Measurements from ENCODE around the gene ATP11A.

The ATP11A gene

DNA sequence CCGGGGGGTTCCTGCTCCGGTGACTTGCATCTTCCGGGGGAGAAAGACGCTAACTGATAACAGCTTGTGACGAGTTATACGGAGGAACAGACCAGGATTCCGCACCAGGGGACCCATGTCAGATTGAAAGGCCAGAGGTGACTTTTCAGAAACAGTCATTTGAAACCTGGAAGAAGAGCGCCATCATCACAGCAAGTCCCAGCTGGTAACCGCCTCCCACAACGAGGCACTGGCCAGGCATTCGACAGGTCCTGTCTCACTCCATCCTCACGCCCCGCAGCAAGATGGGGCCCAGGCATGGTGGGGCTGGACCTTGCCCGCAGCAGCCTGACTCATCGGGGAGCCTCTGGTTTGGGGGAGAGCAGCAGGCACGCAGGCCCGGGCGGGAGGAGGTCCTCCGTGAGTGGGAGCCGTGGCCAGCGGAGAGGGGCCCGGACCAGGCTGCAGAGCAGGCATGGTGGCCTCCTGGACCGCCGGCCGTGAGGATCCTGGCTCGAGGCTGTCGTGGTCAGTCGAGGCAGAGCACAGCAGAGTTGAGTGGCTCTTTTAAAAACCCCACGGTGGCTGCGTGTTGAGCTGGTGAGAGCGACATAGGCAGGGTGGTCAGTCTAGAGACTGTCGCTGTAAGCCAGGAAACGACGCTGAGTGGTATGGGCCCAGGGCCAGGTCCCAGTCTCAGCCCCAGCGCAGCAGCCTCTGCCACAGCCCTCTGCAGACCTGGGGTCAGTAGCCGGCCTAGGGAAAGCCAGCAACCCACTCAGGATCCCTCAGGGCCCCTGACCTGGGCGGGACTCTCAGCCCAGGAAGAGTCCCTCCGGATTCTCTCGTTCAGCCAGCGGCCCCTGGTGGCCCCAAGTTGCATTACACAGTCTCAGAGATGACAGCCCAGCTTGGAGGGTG lies 184.3 kb downstream of the ATP11A start:
- H3K4me1 Mint-ChIP-seq = peaks cover 22% of the 10 kb centered on the region
- no peak overlapping the region for H3K4me3 Mint-ChIP-seq
- peaks cover 9% of the 10 kb centered on the region for H3K27me3 Mint-ChIP-seq
- CTCF ChIA-PET = interaction anchor here (0.8 to 2.6 kb wide), 10 partner anchors 10 to 285 kb away, joined by 3 to 23 read pairs (median 3); partner anchors contain the start of genes ATP11A and TUBGCP3
- peaks cover 55% of the 10 kb centered on the region for H3K36me3 Mint-ChIP-seq
- peak; percentile 38 for DNase-seq
- H3K27ac Mint-ChIP-seq = peak overlapping the region; percentile 88
- H3K9me3 Mint-ChIP-seq = peaks cover 26% of the 10 kb centered on the region

DNA sequence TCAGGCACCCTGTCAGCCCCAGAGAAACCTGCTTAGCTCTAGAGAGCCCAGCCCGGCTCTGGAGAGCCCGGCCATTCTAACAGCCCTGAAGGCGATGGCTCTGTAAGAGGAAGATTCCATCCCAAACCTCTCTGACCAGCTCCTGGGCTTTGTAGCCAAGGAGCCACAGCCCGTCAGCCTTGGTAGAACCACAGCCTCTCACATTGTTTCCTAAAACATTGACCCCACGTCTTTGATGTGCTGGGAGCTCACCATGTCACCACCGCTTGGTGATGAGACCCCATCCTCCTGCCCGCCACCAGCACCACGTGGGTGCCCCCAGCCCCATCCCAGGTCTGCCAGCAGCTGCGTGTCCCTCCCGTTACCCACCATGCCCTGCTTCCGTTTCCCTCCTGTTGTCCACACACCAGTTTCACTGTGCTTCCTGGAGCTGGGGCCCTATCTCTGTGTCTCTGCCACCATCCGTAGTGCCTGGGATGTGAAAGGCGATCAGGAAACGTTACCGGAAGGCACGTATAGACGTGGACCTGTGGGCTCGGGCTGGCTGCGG lies 185.0 kb downstream of the ATP11A start:
- peaks cover 9% of the 10 kb centered on the region for H3K27me3 Mint-ChIP-seq
- H3K27ac Mint-ChIP-seq = peak overlapping the region; percentile 46
- no peak overlapping the region for H3K4me3 Mint-ChIP-seq
- H3K36me3 Mint-ChIP-seq = peaks cover 49% of the 10 kb centered on the region
- peaks cover 24% of the 10 kb centered on the region for H3K9me3 Mint-ChIP-seq
- peak; percentile 8 for DNase-seq
- CTCF ChIA-PET = interaction anchor here (0.8 to 2.6 kb wide), 10 partner anchors 9 to 286 kb away, joined by 3 to 23 read pairs (median 3); partner anchors contain the start of genes ATP11A and TUBGCP3
- H3K4me1 Mint-ChIP-seq = peaks cover 22% of the 10 kb centered on the region

DNA sequence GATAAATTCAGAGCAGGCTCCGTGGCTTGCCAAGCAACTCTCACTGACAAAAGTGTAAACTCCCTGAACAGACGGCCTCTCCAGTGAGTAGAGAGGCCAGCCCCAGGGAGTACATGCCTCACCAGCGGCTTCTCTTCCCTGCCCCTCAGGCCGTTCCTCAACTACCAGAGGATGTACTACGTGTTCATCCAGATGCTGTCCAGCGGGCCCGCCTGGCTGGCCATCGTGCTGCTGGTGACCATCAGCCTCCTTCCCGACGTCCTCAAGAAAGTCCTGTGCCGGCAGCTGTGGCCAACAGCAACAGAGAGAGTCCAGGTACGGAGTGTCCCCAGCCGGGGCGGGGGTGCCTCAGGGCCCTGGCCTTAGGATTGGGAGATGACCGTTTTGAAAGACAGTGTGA lies 185.8 kb downstream of the ATP11A start:
- Mint-ChIP-seq H3K27ac (peak overlapping the region; percentile 46), H3K36me3 (peaks cover 50% of the 10 kb centered on the region), H3K9me3 (peaks cover 23% of the 10 kb centered on the region), H3K4me3 (no peak overlapping the region), H3K4me1 (peaks cover 22% of the 10 kb centered on the region), H3K27me3 (peaks cover 9% of the 10 kb centered on the region)
- CTCF ChIA-PET = interaction anchor here (1.2 to 2.6 kb wide), 3 partner anchors 236 to 257 kb away, joined by 3 to 23 read pairs (median 4); no protein-coding TSS in a partner anchor
- peak; percentile 13 for DNase-seq

DNA sequence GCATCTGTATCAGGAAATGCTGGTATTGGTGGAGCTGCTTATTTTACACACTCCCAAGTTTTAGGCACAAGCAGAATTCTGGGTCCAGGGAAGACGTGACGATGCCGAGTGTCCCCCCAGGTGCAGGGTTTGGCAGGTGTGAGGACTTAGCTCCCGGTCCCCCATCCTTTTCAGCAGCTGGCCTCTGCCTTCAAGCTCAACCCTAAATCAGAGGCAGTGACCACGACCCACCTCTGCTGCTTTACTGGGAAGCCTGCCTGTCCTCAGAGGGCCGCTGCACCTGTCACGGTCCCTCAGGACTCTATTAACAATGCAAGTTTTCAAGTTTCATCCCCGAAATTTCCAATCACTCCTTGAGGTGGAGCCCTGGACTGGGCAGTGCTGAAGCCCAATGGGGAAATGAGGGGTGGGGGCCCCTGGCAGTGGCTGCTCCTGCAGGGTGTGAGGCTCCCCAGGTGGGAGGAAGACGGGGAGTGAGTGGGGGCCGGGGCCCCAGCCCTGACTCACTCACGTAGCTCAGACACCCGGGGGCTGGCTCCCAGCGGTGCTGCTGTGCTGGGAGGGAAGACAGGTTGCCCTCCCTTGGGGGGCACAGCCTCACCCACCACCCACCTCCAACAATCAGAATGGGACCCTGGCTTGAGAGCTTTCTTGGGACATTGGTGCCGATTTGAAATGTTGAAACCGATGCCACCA lies 186.6 kb downstream of the ATP11A start:
- peaks cover 46% of the 10 kb centered on the region for H3K36me3 Mint-ChIP-seq
- CTCF ChIA-PET = interaction anchor here (1.0 to 1.2 kb wide), 2 partner anchors 236 to 243 kb away, joined by 3 read pairs; no protein-coding TSS in a partner anchor
- peaks cover 19% of the 10 kb centered on the region for H3K4me1 Mint-ChIP-seq
- H3K4me3 Mint-ChIP-seq = no peak overlapping the region
- no peak overlapping the region for H3K27ac Mint-ChIP-seq
- H3K27me3 Mint-ChIP-seq = peaks cover 9% of the 10 kb centered on the region
- DNase-seq = peak; percentile 14
- H3K9me3 Mint-ChIP-seq = peaks cover 18% of the 10 kb centered on the region

DNA sequence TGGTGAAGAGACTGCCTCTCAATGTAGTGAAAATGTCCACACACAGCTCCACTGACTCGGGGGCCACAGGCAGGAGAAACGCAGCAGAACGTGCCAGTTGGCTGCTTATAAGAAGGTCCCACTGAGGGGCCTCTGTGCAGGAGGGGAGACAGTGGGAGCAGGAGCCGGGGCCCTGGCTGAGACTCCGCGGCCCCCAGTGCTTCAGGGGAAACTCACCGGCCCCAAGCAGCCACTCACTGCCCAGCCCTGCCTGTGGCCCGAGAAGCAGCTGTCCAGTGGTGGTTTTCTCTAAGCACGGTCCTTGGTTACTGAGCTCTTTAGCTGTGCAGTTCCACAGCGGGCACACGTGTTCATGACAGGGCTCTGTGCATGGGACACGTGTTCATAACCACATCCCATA lies 187.2 kb downstream of the ATP11A start:
- H3K4me3 Mint-ChIP-seq = no peak overlapping the region
- peaks cover 18% of the 10 kb centered on the region for H3K9me3 Mint-ChIP-seq
- peaks cover 42% of the 10 kb centered on the region for H3K36me3 Mint-ChIP-seq
- no peak overlapping the region for H3K27ac Mint-ChIP-seq
- peaks cover 17% of the 10 kb centered on the region for H3K4me1 Mint-ChIP-seq
- CTCF ChIA-PET = interaction anchor here (1.0 to 1.2 kb wide), 2 partner anchors 236 to 244 kb away, joined by 3 read pairs; no protein-coding TSS in a partner anchor
- peaks cover 9% of the 10 kb centered on the region for H3K27me3 Mint-ChIP-seq
- DNase-seq = peak; percentile 15

DNA sequence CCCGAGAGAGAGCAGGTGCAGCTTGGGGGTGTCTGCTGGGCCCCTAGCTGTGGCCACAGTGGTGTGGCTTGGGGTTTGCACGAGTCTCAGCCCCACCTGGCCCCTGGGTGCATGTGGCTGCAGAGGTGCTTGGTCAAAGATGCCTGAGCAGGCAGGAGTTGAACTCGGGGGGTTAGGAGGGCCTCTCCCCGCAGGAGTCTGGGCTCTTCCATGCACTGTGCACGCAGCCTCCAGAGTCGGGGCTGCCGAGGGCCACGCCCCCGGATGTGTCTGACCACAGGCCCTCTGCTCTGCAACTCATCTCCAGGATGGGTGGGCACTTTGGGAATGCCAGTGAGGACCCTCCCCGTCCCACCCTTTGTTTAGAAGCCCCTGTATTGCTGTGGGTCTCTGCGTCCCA lies 187.7 kb downstream of the ATP11A start:
- peak; percentile 14 for DNase-seq
- Mint-ChIP-seq H3K36me3 (peaks cover 42% of the 10 kb centered on the region), H3K4me3 (no peak overlapping the region), H3K27ac (no peak overlapping the region), H3K9me3 (peaks cover 18% of the 10 kb centered on the region), H3K27me3 (peaks cover 9% of the 10 kb centered on the region), H3K4me1 (peaks cover 17% of the 10 kb centered on the region)
- CTCF ChIA-PET = interaction anchor here (1.0 kb wide), 1 partner anchor 237 kb away, joined by 3 read pairs; no protein-coding TSS in a partner anchor

DNA sequence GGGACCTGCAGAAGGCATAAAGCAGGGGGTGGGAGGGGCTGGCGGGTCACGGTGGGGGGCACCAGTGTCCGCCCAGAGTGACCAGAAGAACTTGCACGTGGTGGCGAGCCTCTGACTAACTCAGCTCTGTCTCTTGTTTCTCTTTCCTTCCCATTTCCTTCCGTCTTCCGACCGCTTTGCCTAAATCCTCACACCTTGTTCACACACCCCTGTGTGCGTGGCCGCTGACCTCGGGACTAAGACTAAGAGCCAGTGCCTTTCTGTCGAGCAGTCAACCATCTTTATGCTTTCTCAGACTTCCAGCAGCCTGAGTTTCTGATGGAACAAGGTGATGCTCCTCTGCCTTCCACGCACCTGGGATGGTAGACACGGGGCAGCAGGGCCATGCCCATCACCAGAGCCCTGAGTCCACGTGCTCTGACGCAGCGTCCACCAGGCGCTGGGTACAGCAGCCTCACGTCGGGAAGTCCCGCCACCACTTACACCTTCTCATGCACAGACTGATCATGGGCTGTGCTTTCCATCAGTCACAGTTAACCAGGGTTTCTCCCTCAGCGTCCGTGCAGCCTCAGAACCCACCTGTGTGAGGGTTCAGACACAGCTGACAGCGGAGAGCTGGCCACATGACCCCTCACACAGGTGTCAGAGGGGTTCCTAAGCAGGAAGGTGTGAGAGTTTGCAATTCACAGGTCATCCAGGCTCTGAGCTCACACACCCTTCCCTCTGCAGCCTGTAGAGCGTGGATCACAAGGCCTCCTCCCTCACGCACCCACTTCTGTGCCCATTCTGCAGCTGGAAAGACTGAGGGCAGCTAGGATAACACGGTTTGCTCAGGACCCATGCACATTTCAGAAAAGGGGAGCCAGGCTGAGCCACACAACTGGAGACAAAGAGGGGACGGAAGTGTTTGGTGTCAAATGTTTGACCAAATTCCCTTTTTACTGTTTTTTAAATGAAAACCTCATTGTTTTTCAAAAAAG lies 188.4 kb downstream of the ATP11A start:
- Mint-ChIP-seq H3K36me3 (peaks cover 39% of the 10 kb centered on the region), H3K27ac (peak overlapping the region; percentile 69), H3K27me3 (peaks cover 5% of the 10 kb centered on the region)

DNA sequence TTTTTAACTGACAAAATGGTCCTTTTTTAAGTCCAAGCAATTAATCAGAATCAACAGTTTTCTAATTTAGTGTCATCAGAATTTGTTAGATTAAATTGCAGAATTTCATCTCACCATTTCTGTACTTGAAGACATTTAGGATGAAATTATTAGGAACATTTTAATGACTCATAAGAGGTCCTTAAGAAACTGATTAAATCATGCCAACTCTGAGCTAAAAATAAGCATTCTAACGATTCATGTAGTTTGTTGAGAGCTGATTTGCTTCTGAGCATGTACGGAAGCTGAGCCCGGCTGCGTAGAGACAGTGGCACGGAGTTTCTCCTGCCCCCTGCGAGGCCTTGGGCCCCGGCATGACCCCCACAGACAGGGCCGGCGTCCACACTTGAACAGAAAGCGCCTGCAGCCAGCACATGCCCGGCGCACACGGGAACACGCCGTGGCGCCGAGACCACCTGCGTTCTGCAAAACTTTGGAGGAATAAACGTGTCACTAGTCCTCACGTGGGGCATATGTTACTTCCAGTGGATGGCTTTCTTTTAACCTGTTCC lies 189.5 kb downstream of the ATP11A start:
- CTCF ChIA-PET = no interaction called here
- Mint-ChIP-seq H3K4me1 (peaks cover 6% of the 10 kb centered on the region), H3K27ac (no peak overlapping the region), H3K4me3 (no peak overlapping the region), H3K27me3 (no peaks in the 10 kb centered on the region), H3K9me3 (peaks cover 6% of the 10 kb centered on the region), H3K36me3 (peaks cover 35% of the 10 kb centered on the region)
- peak; percentile 11 for DNase-seq

More for the DNA sequence above, 188.4 kb downstream of the ATP11A start:
- DNase-seq = peak; percentile 3
- Mint-ChIP-seq H3K4me3 (no peak overlapping the region), H3K4me1 (peaks cover 13% of the 10 kb centered on the region), H3K9me3 (peaks cover 13% of the 10 kb centered on the region)
- CTCF ChIA-PET = no interaction called here

DNA sequence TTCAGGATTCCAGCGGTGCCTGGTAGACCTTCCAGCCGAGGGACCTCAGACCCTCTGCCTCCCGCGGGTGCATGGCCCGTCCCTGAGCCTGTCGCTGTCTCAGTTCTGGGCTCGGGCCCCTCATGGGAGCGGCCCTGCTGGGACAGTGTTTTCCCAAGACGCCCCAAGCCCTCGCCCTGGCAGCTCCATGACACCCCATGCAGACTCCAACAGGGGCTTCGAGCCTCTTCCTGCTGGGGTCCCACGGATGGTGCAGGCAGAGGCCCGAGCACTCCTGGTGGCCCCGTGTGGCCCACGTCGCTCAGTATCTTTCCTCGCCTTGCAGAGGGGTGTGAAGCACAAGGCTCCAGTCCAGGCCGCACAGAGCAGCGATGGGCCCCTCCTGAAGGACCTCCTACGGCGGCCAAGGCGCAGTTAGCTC lies 190.4 kb downstream of the ATP11A start:
- H3K36me3 Mint-ChIP-seq = peaks cover 33% of the 10 kb centered on the region
- CTCF ChIA-PET = no interaction called here
- no peak for DNase-seq
- no peaks in the 10 kb centered on the region for H3K27me3 Mint-ChIP-seq
- peaks cover 2% of the 10 kb centered on the region for H3K9me3 Mint-ChIP-seq
- no peak overlapping the region for H3K27ac Mint-ChIP-seq
- no peak overlapping the region for H3K4me3 Mint-ChIP-seq
- H3K4me1 Mint-ChIP-seq = peaks cover 2% of the 10 kb centered on the region

DNA sequence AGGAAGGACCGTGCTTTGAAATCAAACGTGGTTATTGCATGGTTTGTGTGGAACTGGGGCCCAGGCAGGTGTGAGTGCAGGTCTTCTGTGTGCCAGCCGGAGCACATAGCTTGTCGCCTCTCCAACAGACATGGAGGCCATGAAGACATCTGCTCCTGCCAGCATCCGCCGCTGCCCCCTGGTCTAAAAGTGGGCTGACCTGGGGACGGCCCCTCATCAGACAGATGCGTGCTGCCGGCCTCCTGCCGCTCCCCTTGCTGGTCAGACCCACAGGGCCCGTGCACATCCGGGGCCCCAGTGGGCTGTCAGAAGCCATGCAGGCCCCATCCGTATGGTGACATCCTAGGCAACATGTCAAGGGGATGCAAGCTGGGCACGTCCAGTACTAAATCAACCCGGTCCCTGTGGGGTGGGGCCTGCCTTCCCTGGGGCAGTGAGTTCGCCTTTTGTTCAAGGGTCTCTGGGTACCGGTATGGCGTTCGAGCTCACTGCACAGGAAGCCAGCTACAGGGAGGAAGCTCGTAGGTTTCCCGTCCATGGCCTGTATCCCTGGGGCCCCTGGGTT lies 191.2 kb downstream of the ATP11A start:
- Mint-ChIP-seq H3K9me3 (no peaks in the 10 kb centered on the region), H3K36me3 (peaks cover 28% of the 10 kb centered on the region), H3K4me1 (no peaks in the 10 kb centered on the region), H3K4me3 (no peak overlapping the region), H3K27ac (no peak overlapping the region), H3K27me3 (no peaks in the 10 kb centered on the region)
- CTCF ChIA-PET = no interaction called here
- no peak for DNase-seq

DNA sequence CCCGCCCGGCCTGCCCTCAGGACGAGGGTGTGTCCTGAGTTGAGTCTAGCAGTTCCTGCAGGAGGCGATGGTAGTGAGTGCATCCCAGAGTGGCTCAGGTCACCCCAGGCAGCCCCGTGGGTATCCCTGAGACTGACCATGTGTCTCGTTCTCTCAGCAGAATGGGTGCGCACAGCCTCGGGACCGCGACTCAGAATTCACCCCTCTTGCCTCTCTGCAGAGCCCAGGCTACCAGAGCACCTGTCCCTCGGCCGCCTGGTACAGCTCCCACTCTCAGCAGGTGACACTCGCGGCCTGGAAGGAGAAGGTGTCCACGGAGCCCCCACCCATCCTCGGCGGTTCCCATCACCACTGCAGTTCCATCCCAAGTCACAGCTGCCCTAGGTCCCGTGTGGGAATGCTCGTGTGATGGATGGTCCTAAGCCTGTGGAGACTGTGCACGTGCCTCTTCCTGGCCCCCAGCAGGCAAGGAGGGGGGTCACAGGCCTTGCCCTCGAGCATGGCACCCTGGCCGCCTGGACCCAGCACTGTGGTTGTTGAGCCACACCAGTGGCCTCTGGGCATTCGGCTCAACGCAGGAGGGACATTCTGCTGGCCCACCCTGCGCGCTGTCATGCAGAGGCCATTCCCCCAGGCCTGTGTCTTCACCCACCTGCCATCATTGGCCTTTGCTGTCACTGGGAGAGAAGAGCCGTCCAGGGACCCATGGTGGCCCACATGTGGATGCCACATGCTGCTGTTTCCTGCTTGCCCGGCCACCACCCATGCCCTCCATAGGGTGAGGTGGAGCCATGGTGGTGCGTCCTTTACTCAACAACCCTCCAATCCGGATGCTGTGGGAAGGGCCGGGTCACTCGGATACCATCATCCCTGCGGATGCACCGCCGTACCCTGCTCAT lies 192.1 kb downstream of the ATP11A start:
- Mint-ChIP-seq H3K36me3 (peaks cover 23% of the 10 kb centered on the region), H3K27ac (no peak overlapping the region), H3K27me3 (no peaks in the 10 kb centered on the region), H3K4me1 (no peaks in the 10 kb centered on the region), H3K9me3 (no peaks in the 10 kb centered on the region), H3K4me3 (no peak overlapping the region)
- CTCF ChIA-PET = no interaction called here
- DNase-seq = no peak

DNA sequence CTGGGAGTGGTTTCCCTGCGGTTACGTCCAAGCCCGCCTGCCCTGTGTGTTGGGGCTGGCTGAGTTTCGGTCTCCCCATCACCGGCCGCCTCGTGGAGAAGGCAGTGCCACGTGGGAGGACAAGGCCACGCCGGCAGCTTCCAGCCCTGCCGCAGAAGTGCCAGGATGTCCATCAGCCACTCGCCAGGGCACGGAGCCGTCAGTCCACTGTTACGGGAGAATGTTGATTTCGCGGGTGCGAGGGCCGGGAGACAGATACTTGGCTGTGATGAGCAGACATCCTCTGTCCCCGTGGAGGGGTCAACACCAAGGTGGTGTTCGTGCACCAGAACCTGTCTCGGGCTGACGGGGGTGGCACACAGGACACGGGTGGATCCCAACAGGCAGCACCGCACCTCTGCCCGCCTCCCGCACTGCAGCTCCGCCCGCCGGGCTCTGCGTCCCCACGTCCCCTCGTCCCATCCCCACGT lies 192.8 kb downstream of the ATP11A start:
- CTCF ChIA-PET = no interaction called here
- Mint-ChIP-seq H3K36me3 (peaks cover 22% of the 10 kb centered on the region), H3K9me3 (no peaks in the 10 kb centered on the region), H3K27me3 (peaks cover 4% of the 10 kb centered on the region), H3K4me3 (no peak overlapping the region), H3K27ac (no peak overlapping the region), H3K4me1 (no peaks in the 10 kb centered on the region)
- DNase-seq = no peak
